Mammary epithelial cell (primary cell): Measurements from ENCODE around the gene TMEM256.

Experiments
- CTCF ChIP-seq, 2 donors: IDR thresholded peaks in 1 of 2; conservative IDR thresholded peaks in 1 of 2; 2 replicates each; pipeline ENCODE4 v1.5.1; 2011 to 2012; ENCODE audit warnings: inconsistent platforms in 2 of 2, low read length in 2 of 2, mild to moderate bottlenecking in 2 of 2, control low read depth in 1 of 2, low read depth in 1 of 2; ENCODE audit not compliant: insufficient read depth in 1 of 2; ENCODE audit errors: extremely low read depth in 1 of 2
- EZH2 ChIP-seq: IDR thresholded peaks from 2 replicates; pipeline ENCODE4 v1.6.1; 2012; ENCODE audit warnings: low read length, inconsistent platforms, borderline replicate concordance

- no peak for TF ChIP-seq EZH2
- no peak for TF ChIP-seq CTCF (conservative IDR thresholded peaks at IDR 0.05 in 1 of 2, IDR thresholded peaks at IDR 0.05 in 1 of 2; ENCODE audit: extremely low read depth in 1 of 2, insufficient read depth in 1 of 2, low read depth in 1 of 2, low read length in 2 of 2)
Measured at GRCh38 chr17:7384489-7385081, 19.3 kb downstream of the TMEM256 start.
